ENCODE measurements around the gene AKAP9. TPM values are rescaled to one million over a fixed set of nuclear protein-coding genes. Genes with fewer than 3 reads are reported as not detected.

AKAP9 gene
- total and polyA plus RNA-seq, 3 donors from 2014 or later, result 6.7 to 69.0 (median 67.3) TPM

DNA sequence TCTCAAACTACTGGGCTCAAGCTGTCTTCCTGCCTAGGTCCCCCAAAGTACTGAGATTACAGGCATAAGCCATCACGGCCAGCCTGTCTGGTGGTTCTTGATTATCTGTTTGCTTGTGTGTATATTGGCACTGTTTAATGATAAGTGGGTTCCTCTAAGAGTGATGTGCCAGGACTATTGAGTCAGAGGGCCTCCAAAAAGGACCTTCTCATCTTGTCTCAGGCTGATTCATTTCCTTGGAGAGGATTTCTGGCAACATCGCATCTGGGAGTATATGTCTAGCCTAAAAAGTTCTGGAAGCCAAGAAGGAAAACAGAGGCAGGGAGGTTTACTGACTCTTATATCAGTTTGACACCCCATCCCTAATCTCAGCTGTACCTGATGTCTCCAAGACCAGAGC lies 27.1 kb upstream of the AKAP9 start:
- H3K27ac ChIP-seq, result no peak overlapping the region
- whole genome bisulfite sequencing, 2 donors, result 88 to 100% methylated on average over 2 of the region's 2 CpGs
- no peaks in the 10 kb centered on the region for H3K27me3 ChIP-seq
- H3K4me1 ChIP-seq, result no peaks in the 10 kb centered on the region
- intact Hi-C loops (cut with DNase I; ENCODE audit: low total_unique reads), result no loop called here
- no peaks in the 10 kb centered on the region for H3K36me3 ChIP-seq (ENCODE audit: low read depth, missing control alignments)
- TF ChIP-seq POLR2A (IDR thresholded peaks at IDR 0.05) (no peak), CTCF (IDR thresholded peaks at IDR 0.05) (no peak)
- H3K9me3 ChIP-seq, result no peaks in the 10 kb centered on the region
- no peak overlapping the region for H3K4me3 ChIP-seq
- DNase-seq, result no peak

DNA sequence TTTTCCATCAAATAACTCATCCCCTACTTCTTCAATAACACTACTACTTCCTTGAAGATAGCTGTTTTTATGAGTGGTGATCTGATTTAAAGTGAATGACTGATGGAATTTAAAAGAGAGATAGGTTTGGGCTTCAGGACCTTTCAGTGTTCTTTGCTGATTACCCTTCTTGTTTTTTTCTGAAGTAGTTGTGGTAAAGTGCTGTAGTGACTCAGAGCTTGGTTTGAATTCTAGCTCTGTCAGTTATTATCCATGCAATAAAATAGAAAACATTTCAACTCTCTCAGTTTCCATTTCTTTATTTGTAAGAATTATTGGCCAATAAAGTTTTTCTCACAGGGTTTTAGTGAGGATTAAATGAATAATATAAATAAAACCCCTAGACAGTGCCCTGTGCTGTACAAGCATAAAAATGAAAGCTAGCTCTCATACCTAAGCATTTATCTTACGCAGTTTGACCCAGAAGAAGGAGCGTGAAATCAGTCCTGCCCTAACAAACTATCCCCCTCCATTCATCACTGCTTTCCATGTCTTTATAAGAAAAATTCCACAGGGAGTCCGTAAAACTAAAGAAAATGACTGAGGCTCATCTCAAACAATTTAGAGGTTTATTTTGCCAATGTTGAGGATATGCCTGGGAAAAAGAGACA lies 25.1 kb upstream of the AKAP9 start:
- no peaks in the 10 kb centered on the region for H3K4me1 ChIP-seq
- intact Hi-C loops (cut with DNase I; ENCODE audit: low total_unique reads), result no loop called here
- H3K9me3 ChIP-seq, result no peaks in the 10 kb centered on the region
- WGBS, 2 donors, result 90 to 91% methylated on average over 3 of the region's 3 CpGs
- TF ChIP-seq POLR2A (IDR thresholded peaks at IDR 0.05) (no peak), CTCF (IDR thresholded peaks at IDR 0.05) (no peak)
- H3K27ac ChIP-seq, result no peak overlapping the region
- no peaks in the 10 kb centered on the region for H3K36me3 ChIP-seq (ENCODE audit: low read depth, missing control alignments)
- no peak for DNase-seq
- no peaks in the 10 kb centered on the region for H3K27me3 ChIP-seq
- no peak overlapping the region for H3K4me3 ChIP-seq

GRCh38 chr7:91916051-91916440 lies 24.6 kb upstream of the AKAP9 start:
- Histone ChIP-seq H3K27ac (no peak overlapping the region), H3K27me3 (no peaks in the 10 kb centered on the region), H3K4me3 (no peak overlapping the region), H3K36me3 (ENCODE audit: low read depth, missing control alignments) (no peaks in the 10 kb centered on the region), H3K4me1 (no peaks in the 10 kb centered on the region), H3K9me3 (no peaks in the 10 kb centered on the region)
- WGBS, 2 donors, result 85% methylated on average over 1 of the region's 1 CpG
- DNase-seq, result no peak
- no peak for TF ChIP-seq CTCF (IDR thresholded peaks at IDR 0.05)
- TF ChIP-seq POLR2A (IDR thresholded peaks at IDR 0.05), result no peak
- intact Hi-C loops (cut with DNase I; ENCODE audit: low total_unique reads), result no loop called here

DNA sequence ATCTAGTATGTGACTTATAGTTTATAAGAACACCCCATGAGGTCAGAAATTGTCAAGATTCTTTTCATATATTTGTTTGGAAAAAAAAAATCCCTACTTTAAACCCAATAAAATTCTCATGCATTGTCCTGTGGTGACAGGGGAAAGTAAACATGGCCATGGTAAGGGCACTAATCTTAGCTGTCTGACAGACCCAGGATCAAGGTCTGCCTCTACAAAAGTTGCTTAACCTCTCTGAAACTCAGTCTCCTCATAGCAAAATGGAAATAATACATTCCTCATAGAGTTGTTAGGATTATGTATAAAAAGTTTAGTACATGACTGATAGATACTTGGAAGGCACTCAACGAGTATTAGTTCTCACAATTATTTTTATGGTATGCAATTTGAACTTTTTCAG lies 22.3 kb upstream of the AKAP9 start:
- WGBS, 2 donors, result 89 to 92% methylated on average over 1 of the region's 1 CpG
- no peak for TF ChIP-seq CTCF (IDR thresholded peaks at IDR 0.05)
- no peak for TF ChIP-seq POLR2A (IDR thresholded peaks at IDR 0.05)
- intact Hi-C loops (cut with DNase I; ENCODE audit: low total_unique reads), result no loop called here

DNA sequence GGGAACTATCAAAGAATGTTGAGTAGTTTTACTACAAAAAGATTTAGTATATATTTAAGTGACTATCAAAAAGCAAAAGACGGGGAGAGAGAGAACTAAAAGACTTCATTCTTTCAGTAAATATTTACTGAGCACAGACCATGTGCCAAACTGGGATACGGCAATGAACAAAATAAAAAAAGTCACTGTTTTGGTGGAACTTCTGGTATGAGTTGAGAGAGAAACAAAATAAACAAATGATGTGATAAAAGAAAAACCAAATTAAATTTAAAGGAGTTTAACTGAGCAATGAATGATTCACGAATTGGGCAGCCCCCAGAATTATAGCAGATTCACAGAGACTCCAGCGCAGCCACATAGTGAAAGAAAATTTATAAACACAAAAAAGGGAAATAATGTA lies 17.8 kb upstream of the AKAP9 start:
- Histone ChIP-seq H3K27me3 (no peaks in the 10 kb centered on the region), H3K4me1 (no peaks in the 10 kb centered on the region), H3K27ac (no peak overlapping the region), H3K4me3 (no peak overlapping the region), H3K9me3 (no peaks in the 10 kb centered on the region), H3K36me3 (ENCODE audit: low read depth, missing control alignments) (no peaks in the 10 kb centered on the region)
- TF ChIP-seq POLR2A (IDR thresholded peaks at IDR 0.05), result no peak
- no peak for TF ChIP-seq CTCF (IDR thresholded peaks at IDR 0.05)
- intact Hi-C loops (cut with DNase I; ENCODE audit: low total_unique reads), result no loop called here
- DNase-seq, result no peak
- 73% methylated on average over 4 of the region's 4 CpGs for WGBS, 2 donors

More for the DNA sequence above, 22.3 kb upstream of the AKAP9 start:
- Histone ChIP-seq H3K9me3 (no peaks in the 10 kb centered on the region), H3K4me1 (no peaks in the 10 kb centered on the region), H3K4me3 (no peak overlapping the region), H3K27me3 (no peaks in the 10 kb centered on the region), H3K27ac (no peak overlapping the region), H3K36me3 (ENCODE audit: low read depth, missing control alignments) (no peaks in the 10 kb centered on the region)
- DNase-seq, result no peak
